ENCODE measurements around the gene STX19.
"Not testable (repeated sequence)": the region's sequence is repeated elsewhere in the genome, so short reads cannot be mapped to it uniquely, and the experiment has no call there.

The STX19 gene

GRCh38 chr3:94028093-94028837 is at the start of gene STX19:
STX19 (minus strand) TSS chr3:94028597; CDS start chr3:94015269, 13,328 bp downstream.
- in situ Hi-C loops (cut with MboI; ENCODE audit: low sequenced_read_pairs), result no loop called here

DNA sequence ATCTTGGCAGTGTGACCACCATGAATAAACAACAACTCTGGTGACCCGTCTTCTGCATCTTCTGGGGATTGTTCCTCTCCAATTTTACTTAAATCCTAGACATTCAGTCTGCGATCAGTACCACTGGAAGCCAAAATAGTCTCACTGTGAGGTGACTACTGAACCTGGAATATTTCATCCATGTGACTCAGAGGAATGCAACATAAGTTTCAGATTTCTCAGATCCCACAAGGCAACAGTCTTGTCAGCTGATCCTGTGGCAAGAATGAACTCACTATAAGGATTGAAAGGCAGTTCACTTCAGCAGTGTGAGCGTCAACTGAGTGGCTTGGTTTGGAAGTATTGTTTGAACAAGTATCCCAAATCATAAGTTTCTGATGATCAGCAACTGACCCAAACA is 47.7 kb upstream of the STX19 start:
- in situ Hi-C loops (cut with MboI; ENCODE audit: low sequenced_read_pairs), result no loop called here

GRCh38 chr3:94071713-94072284 is 43.4 kb upstream of the STX19 start:
- in situ Hi-C loops (cut with MboI; ENCODE audit: low sequenced_read_pairs), result no loop called here

DNA sequence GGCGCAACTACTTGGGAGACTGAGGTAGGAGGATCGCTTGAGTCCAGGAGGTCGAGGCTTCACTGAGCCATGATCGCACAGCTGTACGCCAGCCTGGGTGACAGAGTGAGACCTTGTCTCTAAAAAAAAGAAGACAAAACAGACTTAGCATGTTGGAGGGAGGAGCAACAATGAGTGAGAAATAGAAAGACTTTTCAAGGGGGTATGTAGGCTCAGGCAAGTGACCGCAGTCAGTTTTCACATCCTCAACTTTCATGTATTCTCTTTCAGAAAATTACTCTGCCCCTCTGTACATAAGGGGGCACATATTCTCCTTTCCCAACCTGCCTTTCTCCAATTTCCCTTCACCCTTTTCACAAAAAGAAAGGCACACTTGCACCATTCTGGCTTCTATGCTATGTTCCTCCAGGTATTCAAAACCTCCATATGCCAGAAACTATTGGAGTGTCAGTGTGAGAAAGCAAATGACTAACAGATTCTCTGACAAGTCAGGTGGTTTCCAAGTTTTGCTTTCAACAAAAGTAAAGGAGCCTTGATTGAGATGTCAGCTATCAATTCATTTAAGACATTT is 42.0 kb upstream of the STX19 start:
- in situ Hi-C loops (cut with MboI; ENCODE audit: low sequenced_read_pairs), result no loop called here

DNA sequence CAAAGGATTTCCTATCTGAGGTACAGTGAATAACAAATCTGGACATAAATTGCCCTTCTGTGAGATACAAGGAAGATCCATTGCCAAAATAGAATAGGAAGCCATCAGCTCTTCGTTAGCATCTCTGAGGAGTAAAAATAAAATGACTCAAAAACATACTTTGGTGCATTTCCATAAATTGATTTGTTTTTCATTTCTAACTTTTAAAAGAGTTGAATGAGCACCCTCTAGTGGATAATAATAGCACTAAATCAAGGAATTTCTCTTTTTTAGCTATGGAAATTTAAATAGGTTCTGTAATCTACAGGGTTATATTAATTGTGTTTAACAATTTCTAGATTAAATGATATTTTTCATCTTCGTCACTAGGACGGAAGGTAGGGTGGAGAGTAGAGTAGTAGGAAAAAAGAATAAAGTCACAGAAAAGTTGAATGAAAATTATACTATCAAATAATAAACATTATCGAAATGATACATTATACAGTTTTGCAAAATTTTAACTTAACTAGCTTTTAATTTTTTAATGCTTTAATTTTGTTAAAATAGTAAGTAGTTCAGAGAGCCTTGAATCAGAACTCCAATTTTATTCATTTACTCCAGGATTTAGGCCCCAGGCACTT is 40.9 kb upstream of the STX19 start:
- in situ Hi-C loops (cut with MboI; ENCODE audit: low sequenced_read_pairs), result no loop called here

- in situ Hi-C loops (cut with MboI; ENCODE audit: low sequenced_read_pairs), result no loop called here
Measured at GRCh38 chr3:94066506-94067500, 38.4 kb upstream of the STX19 start.

GRCh38 chr3:94065819-94066480 is 37.6 kb upstream of the STX19 start:
- in situ Hi-C loops (cut with MboI; ENCODE audit: low sequenced_read_pairs), result no loop called here

DNA sequence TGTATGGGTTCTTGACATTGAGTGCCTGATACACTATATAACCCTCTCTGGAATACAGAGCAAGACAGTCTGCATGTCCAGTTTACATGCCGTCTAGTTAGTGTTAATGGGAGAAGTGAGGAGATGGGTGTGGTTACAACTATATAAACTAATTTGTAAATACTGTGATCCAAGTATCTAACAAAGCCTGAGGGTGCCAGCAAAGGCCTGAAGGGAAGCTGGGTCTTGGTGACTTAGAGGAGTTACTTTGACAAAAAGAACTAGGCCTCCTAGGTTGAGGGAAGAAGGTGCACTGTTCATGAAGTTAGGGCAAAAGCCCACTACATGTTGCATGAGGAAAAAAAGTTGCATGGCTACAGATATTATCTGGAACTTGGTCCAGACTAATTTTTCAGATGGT is 36.7 kb upstream of the STX19 start:
- in situ Hi-C loops (cut with MboI; ENCODE audit: low sequenced_read_pairs), result no loop called here

- in situ Hi-C loops (cut with MboI; ENCODE audit: low sequenced_read_pairs), result no loop called here
Measured at GRCh38 chr3:94064243-94064860, 36.0 kb upstream of the STX19 start.

- in situ Hi-C loops (cut with MboI; ENCODE audit: low sequenced_read_pairs), result no loop called here
Measured at GRCh38 chr3:94063496-94064119, 35.2 kb upstream of the STX19 start.

- in situ Hi-C loops (cut with MboI; ENCODE audit: low sequenced_read_pairs), result no loop called here
Measured at GRCh38 chr3:94062513-94063404, 34.4 kb upstream of the STX19 start, which contains the start of the genes DHFR2 and NSUN3. DHFR2 (minus strand) TSS chr3:94062916; CDS start chr3:94061511, 1,405 bp downstream. NSUN3 (plus strand) TSS chr3:94063061; CDS start chr3:94063127, 66 bp downstream.

GRCh38 chr3:94061297-94061696 is 32.9 kb upstream of the STX19 start:
- in situ Hi-C loops (cut with MboI; ENCODE audit: low sequenced_read_pairs), result no loop called here

DNA sequence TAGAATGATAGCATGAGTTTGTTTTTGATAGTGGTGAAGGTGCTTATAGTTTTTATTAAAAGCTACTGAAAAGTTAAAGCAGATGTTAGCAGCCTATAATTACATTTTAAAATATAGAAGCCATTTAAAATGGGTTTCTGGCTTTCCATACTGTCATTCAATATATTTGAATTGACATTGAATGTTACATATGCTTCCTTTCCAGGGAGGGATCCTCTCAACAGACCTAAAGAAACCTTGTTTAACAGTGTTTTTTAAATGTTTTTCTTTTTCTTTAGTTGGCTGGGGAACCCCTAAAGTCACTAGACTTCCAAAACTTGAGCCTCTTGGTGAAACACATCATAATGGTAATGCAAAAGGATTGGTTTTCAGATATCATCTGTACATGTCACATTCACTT is 22.1 kb upstream of the STX19 start:
- in situ Hi-C loops (cut with MboI; ENCODE audit: low sequenced_read_pairs), result no loop called here

- in situ Hi-C loops (cut with MboI; ENCODE audit: low sequenced_read_pairs), result no loop called here
Measured at GRCh38 chr3:94049267-94049666, 20.9 kb upstream of the STX19 start.

- in situ Hi-C loops (cut with MboI; ENCODE audit: low sequenced_read_pairs), result no loop called here
Measured at GRCh38 chr3:94046533-94046932, 18.1 kb upstream of the STX19 start.

DNA sequence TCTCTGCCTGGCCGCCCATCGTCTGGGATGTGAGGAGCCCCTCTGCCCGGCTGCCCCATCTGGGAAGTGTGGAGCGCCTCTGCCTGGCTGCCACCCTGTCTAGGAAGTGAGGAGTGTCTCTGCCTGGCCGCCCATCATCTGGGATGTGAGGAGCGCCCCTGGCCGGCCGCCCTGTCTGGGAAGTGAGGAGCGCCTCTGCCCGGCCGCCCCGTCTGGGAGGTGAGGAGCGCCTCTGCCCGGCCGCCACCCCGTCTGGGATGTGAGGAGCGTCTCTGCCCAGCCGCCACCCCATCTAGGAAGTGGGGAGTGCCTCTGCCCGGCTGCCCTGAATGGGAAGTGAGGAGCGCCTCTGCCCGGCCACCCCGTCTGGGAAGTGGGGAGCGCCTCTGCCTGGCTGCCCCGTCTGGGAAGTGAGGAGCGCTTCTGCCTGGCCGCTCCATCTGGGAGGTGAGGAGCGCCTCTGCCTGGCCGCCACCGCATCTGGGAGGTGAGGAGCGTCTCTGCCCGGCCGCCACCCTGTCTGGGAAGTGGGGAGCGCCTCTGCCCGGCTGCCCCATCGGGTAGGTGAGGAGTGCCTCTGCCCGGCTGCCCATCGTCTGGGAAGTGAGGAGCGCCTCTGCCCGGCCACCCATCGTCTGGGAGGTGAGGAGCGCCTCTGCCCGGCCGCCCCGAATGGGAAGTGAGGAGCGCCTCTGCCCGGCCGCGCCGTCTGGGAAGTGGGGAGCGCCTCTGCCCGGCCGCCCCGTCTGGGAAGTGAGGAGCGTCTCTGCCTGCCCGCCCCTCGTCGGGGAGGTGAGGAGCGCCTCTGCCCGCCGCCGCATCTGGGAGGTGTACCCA is 15.9 kb upstream of the STX19 start:
- in situ Hi-C loops (cut with MboI; ENCODE audit: low sequenced_read_pairs), result not testable (repeated sequence)

- in situ Hi-C loops (cut with MboI; ENCODE audit: low sequenced_read_pairs), result no loop called here
Measured at GRCh38 chr3:94043285-94043684, 14.9 kb upstream of the STX19 start.
